Superior temporal gyrus (tissue), 1 donor: ENCODE data around the gene ACAP1.

Source experiments
- DNase-seq: peaks from one replicate; pipeline ENCODE4 v3.0.0-alpha.2; 2016; ENCODE audit errors: extremely low spot score

ACAP1 gene

DNA sequence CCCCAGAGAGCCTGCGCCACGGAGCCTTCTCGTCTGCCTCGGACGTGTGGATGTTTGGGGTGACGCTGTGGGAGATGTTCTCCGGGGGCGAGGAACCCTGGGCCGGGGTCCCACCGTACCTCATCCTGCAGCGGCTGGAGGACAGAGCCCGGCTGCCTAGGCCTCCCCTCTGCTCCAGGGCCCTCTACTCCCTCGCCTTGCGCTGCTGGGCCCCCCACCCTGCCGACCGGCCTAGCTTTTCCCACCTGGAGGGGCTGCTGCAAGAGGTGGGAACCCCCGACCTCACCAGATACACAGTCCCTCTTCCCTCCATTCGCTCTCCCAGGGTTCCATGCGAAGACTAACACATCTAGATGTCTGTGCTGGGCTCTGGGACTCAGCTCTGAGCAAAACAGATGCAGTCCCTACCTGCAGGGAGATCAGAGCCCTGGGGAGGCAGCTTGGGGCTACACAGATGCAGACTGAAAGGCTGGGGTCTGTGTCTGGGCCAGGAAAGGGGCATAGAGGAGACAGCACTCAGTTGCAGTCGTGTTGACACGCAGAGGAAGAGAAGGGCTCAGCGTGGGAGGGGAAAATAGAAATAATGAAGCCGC is 48.3 kb downstream of the ACAP1 start:
- DNase-seq: no peak

DNA sequence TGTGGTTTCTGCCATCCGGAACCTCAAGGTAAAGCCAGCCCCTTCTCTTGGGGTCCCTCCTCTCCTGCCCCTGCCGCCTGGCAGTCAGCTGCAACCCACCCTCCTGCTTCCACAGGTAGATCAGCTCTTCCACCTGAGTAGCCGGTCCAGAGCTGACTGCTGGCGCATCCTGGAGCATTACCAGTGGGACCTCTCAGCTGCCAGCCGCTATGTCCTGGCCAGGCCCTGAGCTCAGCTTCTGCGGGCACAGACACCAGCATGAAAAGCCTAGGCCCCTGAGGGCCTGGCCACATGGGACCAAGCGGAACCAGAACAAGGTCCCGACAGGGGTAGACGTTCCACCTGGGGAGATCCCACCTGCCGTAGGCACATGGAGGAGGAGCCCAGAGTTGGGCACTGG is 52.5 kb downstream of the ACAP1 start:
- no peak for DNase-seq

DNA sequence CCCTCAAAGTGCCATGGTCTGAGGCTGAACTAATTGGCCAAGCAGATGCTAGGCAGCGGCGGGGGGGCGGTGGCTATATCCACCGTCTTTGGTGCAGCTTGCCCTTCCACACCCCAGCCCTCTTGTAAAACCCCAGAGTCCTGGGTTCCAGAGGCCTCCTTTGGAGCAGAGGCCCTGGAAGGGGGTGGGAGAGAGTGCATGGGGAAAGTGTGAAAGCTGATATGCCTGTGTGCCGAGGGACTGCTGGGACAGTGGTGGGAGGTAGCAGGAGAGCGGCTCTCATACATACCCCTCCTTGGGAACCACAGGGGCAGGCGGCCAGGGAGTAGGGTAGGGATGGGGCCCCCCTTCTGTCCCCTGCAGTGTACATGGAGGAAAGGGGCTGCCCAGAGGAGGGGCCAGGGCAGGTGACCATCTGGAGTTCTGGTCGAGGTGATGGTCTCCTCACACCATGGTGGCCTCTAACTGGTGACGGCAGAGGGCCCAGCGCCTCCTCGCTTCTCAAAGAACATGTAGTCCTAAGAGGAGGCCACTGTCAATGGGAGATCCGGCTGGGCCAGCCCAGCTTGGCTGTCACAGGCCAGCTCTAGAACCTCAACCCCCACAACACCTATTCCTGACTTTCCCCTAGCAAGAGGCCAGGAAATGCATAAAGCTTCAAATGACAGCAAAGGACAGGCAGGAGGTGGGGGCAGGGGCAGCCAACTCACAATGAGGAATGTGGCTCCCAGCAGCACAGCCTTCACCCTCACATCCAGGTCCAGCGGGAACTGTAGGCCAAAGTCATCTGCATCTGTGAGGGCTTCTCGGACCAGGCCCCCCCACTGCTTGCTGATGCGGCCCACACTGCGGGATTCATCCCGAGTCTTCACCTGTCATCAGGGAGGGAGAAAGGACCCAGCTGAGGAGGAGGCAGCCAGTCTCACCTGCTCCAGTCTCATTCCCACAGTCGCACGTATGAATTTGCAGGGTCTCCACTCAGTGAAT is 53.9 kb downstream of the ACAP1 start:
- DNase-seq: no peak

DNA sequence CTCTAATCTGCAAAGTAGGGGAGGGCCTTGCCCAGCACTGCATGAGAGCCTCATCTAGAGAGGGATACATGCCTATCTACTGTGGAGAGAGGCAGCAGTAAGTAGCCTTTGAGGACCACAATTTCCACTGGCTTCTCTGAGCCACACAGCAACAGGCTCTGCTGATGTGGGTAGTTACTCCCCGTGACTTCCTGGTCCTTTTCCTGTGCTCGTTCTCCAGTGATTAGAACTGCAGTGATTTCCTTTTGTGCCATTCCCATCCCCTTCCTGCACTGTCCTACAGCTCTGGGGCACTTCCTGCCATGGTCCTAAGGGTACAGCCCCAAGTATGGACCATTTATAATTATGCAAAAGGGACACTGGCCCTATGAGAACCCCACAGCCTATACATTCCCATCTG is 55.0 kb downstream of the ACAP1 start:
- DNase-seq: no peak

DNA sequence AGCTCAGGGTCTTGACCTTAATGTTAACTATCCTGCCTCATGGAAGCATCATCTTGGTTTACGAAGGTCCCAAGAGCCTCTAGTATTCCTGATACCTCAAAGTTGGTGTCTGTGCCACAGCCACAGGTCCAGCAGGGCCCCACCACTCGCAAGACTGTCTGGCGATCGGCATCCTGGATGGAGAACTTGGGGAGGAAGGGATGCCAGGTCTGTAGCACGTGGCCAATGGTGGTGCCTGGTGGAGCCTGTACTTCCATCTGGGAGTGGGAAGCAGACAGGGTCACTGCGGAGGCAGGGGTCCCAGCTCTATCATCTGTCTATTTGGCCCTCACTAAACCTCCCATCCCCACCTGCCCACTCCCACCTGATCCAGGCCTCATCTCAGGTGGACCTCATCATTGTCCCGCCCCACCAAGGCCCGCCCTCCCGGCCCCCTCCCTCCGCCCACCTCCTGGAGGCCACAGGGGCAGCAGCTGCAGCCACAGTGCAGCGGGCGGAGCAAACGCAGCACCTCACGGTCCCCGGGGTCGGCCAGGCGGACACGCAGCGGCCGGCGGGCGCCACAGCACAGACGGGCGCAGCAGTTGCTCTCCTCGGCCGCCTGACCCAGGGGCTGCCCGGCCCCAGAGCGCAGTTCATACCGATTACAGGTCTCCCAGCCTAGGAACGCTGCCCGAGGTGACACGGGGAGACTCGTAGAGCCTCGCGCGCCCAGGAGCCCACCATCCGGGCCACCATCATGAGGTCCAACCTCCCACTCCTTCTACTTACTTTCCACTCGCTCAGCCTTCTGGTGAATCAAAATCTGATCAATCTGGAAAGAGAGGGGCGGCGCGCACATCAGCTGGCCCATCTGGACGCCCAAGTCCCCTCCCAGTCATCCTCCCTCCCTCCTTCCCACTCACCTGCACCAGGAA is 56.6 kb downstream of the ACAP1 start:
- no peak for DNase-seq

DNA sequence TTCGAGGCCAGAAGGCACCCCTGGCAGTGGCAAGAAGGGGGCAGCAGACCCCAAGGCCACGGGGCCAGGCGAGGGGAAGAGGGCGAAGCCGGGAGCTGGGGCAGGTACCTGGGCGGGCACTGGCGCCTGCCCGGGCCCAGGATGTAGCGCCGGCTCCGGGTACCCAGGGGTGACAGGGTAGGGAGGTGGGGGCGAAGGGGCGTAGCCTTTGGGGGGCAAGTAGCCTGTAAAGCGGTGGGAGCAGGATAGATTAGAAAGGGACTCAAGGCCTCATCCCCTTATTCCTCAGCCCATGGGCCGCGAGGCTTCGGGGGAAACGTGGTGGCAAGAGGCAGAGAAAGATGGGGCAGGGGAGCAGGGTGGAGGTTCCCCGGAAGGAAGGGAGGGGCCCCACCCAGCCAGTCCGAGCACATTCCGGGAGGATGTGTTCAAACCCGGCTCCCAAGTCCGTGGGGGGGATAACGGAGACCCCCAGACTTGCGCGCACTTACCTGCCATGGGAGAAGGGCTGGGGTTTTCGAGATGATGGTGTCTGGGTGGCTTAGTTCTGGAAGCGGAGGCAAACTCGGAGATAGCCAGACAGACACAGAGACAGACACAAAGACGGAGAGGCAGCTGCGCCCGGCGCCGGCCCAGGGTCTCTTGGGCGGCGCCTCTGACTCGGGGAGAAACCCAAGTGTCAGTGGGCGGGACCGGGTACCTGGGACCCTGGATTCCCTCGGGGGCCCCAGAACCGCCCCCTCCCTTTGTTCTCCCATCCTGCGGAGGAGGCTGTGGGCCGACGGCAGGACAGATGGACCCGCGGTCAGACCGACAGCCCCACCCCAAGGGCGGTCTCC is 57.5 kb downstream of the ACAP1 start:
- no peak for DNase-seq

DNA sequence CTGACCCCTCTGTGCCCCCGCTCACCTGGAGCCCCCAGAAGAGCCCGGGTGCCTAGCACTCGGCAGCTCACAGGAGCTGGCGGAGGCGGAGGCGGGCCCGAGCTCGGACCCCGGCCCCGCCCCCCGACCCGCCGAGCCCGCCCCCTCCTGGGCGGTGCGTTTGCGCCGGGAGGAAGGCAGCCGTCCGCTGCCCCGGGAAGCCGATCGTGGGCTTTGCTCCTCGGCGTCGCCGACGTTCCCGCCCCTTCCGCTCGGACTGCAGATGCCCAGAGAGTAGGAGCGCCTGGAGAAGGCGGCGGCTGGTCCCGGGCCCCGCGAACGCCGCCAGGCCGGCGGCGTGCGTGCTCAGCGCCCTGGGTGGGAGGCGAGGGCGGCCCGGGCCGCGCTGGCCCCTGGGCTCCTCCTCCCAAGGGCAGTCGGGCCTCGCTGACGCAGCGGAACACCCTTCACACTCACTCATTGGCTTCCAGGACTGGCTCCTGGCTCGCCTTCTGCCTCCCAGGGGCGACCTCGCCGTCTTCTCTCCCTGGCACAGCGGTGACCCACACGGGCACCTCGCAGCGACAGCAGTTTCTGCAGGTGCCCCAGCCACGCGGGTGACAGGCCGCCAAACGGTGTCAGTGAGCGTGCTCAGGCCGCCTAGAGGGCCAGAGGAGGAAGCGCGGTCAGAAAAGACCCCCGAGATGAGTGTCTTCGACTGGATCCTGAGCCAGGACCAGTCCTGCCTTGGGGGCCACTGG is 58.3 kb downstream of the ACAP1 start, which contains the start of gene PLSCR3:
Gene PLSCR3 (minus strand): TSS at position 74 of the 740 bp plus-strand sequence. CDS start 415 bp downstream, outside the sequence.
- DNase-seq: peak; percentile 73

DNA sequence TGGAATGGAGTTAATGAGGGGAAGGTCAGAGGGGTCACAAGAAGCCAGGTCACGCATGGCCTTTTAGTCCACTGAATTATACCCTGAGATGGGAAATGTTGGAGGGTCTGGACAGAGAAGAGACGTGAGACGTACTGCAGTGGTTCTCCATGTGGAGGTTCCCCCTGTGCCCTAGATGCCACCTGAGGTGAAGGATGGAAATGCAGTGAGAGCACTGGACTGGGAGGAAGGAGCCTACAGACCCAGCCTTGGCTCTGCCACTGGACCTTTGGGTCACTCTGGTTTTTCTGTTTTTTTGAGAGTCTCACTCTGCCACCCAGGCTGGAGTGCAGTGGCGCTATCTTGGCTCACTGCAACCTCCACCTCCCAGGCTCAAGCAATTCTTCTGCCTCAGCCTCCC is 59.8 kb downstream of the ACAP1 start:
- no peak for DNase-seq

DNA sequence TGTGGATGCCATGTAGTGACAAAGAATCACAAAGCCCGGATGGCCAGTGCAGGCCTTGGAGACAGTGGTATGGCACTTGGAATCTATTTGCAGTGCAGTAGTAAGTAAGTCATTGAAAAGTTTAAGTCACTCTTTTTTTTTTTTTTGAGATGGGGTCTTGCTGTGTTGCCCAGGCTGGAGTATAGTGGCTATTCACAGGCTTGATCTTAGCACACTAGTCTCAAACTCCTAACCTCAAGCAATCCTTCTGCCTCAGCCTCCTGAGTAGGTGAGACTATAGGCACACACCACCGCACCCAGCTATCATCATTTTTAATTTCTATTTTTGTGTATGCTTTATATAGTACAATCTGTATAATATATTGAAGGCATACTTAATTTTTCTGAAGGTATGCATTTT is 62.3 kb downstream of the ACAP1 start:
- no peak for DNase-seq
